GM12891 (cell line): ENCODE results near the gene DUSP6.

Experiments
- POLR2A ChIP-seq: IDR thresholded peaks from 2 replicates; pipeline ENCODE4 v1.6.1; 2011; ENCODE audit warnings: low read depth, low read length, control low read depth
- POLR2AphosphoS5 ChIP-seq: IDR thresholded peaks from 2 replicates; pipeline ENCODE4 v1.6.1; 2011; ENCODE audit warnings: low read depth, low read length, control low read depth
- POU2F2 ChIP-seq: IDR thresholded peaks from 2 replicates; pipeline ENCODE4 v1.6.1; 2011; ENCODE audit warnings: low read depth, mild to moderate bottlenecking, control low read depth, low read length, moderate library complexity
- TAF1 ChIP-seq: IDR thresholded peaks from 2 replicates; pipeline ENCODE4 v1.6.1; 2011; ENCODE audit warnings: low read depth, low read length, control low read depth

GRCh38 chr12:89389755-89390661 lies 37.7 kb upstream of the DUSP6 start:
- TF ChIP-seq POLR2A (no peak), POLR2AphosphoS5 (no peak), POU2F2 (no peak), TAF1 (no peak)
